NCI-H510A treated with DMSO at 0.1 percent for 48 hours (cell line): ENCODE results near the gene CDR2.
"Not testable (repeated sequence)": the region's sequence is repeated elsewhere in the genome, so short reads cannot be mapped to it uniquely, and the experiment has no call there.

Source experiments
- DNase-seq: peaks from one replicate; lab custom pipeline; 2025; lab: John Stamatoyannopoulos, UW

Gene CDR2

DNA sequence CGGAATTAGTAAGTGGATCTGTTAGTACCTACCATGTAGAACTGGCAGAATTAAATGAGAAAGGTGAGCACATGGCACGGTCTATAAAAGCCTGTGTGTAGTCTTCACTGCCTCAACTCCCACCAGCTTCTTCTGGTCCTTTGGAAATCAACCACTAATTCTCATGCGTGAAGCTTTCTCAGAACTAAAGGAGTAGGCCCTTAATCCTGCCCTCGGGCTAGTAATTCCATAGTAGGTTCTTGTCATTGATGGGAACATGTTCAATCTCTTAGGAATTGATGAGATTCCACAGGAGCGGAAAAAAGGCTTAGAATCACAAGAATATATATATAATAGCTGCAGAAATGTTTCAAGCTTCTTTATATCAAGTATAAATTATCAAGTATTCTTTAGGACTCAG lies 21.7 kb downstream of the CDR2 start:
- DNase-seq: no peak

DNA sequence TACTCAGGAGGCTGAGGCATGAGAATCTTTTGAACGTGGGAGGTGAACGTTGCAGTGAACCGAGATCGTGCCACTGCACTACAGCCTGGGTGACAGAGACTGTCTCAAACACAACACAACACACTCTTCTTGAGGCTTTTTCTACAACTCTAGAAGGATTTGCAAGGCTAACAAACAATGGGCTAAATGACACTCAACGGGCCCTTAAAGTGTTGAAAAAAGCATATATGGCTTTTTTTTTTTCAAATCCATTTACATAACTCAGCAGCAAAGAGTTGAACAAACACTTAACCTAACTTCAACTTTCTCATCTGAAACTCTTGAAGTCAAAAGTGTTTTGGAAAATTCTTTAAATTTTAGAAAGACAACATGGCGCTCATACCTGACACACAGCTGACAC lies 22.3 kb downstream of the CDR2 start:
- no peak for DNase-seq

DNA sequence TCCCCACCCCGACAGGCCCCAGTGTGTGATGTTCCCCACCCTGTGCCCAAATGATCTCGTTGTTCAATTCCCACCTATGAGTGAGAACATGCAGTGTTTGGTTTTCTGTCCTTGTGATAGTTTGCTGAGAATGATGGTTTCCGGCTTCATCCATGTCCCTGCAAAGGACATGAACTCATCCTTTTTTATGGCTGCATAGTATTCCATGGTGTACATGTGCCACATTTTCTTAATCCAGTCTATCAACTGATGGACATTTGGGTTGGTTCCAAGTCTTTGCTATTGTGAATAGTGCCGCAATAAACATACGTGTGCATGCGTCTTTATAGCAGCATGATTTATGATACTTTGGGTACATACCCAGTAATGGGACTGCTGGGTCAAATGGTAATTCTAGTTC lies 23.4 kb downstream of the CDR2 start:
- not testable (repeated sequence) for DNase-seq

DNA sequence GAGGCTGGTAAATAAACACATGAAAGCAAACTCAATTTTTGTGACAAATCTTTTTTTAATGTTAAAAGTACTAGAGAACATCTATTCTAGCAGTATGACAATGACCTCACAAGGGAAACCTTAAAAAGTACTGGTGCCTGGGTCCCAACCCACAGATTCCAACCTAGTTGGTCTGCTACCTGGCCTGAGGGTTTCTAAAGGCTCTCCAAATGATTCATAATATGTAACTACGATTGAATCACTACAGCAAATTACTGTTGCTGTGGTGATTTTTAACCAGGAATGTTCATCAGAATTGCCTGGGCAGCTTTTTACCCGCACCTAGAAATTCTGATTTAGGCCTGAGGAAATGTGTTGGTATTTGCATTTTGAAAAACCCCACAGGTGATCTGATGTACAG lies 26.1 kb downstream of the CDR2 start:
- no peak for DNase-seq

DNA sequence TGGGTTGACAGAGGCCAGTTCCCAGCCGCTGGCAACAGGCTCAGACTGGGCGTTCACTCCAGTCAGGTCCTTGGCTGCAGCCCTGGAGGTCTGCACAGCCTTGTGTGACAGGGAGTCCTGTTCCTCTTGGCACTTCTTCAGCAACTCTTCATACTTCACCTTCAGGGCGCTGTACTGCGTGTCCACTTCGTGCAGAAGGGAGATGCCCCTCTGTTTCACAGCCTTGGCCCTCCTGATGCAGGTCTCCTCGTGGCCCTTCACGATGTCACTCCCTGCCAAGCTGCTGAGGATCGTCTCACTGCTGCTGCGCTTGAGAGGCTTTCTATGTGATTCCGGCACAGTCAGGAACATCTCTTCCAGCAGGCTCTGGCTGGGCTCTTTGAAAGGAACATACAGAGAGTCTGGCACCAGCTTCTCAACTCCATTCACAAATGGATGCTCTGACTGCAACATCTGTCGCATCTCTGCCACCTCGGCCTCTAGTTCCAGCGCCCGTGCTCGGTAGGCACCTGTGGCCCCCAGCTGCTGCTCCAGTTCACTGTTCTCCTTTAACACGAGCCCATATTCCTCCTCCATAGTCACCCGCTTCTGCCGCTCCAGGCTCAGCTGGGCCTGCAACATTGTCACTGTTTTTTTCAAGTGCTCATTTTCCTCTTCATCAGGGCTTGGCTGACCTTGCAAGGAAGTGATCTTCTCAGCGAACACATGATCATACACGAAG lies 27.2 kb downstream of the CDR2 start:
- no peak for DNase-seq

DNA sequence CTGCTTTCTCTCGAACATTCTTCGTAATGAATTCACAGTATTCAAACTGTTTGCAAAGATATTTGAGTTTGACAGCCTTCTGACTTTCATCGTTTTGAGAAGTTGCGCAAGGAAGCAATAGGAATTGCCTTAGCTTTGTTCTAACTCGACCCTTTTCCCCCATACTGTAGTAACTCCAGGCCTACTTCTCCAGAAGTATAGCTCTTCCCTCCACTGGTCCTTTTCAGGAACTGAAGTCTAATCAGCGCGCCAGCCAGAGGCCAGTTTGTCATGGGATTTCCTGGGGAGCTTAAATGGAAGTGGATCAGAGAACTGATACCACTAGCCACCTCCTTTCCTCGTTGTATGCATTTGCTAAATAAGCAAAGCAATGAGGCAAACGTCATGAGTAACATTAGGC lies 27.9 kb downstream of the CDR2 start:
- DNase-seq: no peak

DNA sequence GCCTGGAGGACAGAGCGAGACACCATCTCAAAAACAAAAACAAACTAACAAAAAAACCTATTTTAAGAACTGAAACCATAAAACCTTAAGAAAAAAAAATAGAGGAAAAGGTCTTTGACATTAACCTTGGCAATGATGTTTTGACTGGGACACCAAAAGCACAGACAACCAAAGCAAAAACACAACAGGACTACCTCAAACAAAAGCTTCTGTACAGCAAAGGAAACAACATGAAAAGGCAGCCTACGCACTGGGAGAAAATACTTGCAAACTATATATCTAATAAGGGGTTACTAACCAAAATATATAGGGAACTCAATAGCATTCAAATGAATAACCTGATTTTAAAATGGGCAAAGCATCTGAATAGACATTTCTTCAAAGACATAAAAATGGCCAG lies 32.3 kb downstream of the CDR2 start:
- no peak for DNase-seq

DNA sequence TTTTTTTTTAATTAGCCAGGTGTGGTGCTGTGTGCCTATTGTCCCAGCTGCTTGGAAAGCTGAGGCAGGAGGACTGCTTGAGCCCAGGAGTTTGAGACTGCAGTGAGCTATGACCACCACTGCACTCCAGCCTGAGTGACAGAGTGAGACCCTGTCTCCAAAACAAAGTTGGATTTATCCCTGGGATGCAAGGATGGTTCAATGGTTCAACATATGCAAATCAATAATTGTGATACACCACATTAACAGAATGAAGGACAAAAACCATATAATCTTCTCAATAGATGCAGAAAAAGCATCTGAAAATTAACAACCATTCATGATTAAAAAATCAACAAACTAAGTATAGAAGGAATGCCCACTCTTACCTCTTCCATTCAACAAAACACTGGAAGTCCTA lies 33.5 kb downstream of the CDR2 start:
- DNase-seq: no peak

DNA sequence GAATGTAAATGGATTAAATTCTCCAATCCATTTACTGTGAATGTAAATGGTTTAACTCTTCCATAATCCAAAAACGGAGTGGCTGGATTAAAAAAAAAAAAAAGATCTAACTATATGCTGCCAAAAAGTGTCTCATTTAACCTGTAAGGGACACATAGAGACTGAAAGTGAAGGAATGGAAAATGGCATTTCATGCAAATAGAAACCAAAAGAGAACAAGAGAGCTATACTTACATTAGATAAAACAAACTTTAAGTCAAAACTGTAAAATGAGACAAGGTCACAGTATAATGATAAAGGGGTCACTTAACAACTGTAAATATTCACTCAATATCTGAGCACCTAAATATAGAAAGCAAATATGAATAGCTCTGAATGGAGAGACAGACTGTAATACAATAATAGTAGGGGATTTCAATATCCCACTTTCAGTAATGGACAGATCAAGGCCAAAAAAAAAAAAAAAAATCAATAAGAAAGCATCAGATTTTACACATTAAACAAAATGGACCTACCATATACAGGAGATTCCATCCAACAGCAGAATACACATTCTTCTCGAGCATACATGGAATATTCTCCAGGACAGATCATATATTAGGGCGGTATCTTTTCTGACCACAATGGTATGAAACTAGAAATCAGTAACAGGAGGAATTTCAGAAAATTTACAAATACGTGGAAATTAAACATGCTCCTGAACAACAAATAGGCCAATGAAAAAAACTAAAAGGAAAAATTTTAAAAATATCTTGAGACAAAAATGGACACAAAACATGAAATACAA lies 36.4 kb downstream of the CDR2 start:
- no peak for DNase-seq

DNA sequence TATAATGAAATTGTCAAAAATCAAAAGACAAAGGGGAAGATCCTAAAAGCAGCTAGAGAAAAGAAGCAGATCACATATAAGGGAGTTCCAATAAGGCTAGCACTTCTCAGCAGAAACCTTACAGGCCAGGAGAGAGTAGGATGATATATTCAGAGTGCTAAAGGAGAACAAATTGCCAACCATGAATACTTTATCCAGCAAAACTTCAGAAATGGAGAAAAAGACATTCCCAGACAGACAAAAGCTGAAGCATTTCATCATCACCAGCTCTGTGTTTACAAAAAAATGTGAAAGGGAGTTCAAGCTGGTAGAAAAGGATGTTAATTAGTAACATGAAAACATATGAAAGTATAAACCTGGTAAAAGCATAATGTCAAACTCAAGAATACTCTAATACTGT lies 37.4 kb downstream of the CDR2 start:
- no peak for DNase-seq

DNA sequence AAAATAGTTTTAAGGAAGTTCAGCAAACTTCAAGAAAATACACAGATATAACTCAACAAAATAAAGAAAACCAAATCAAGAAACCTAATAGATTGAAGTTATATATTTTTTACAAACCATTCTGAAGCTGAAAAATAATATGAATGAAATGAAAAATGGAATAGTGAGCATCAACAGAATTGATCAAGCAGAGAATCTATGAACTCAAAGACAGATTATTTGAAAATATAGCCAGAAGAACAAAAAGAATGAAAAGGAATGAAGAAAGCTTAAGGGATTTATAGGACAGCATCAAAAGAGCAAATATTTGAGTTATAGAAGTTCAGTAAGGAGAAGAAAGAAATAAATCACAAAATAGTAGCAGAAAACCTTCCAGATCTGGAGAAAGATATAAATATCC lies 37.8 kb downstream of the CDR2 start:
- no peak for DNase-seq

DNA sequence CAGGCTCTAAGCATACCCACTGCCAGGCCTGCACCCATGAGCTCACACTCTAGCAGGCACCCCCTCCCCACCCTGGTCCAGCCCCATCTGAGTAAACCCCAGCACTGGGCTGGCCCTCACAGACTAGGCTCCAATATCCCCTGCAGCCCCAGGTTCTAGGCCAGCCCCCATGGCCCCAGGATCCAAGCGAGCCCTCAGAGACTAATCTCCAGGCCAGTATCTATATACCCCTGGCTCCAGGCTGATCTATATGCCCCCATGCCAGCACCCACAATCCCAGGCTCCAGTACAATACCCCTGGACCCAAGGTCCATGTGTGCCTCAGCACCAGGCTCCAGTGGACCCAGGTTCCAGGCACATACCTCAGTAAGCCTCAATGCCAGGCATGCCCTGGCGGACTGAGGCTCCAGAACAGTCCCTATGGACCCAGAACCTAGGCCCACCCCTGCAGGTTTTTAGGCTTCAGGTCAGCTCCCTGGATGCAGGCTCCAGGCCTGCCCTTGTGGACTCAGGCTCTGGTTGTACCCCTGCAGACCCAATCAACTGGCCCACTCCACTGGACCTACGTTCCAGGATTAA lies 38.7 kb downstream of the CDR2 start:
- DNase-seq: no peak

DNA sequence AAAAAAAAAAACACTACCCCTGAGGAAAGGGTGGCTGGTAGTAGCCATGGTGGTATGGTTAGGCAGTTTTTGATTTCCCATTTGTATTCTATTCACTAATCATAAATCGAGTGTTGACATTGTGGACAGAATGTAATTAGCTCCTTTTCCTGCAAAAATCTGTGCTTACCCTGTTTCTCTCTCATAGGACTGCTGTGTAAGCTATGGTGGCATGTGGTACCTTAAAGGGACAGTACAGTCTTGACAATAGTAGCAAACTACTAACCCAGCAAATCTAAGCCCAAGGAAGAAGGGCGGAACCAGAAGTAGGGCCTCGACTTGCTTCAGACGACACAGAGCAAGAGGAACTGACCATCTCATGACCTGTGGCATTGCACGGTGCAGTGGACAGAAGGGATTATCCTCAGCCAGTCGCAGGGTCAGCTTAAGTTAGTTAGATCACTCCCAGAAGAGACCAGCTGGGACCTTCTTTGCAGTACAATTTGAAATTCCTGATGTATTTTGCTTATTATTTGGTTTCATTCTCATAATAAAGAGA lies 40.9 kb downstream of the CDR2 start:
- DNase-seq: no peak

DNA sequence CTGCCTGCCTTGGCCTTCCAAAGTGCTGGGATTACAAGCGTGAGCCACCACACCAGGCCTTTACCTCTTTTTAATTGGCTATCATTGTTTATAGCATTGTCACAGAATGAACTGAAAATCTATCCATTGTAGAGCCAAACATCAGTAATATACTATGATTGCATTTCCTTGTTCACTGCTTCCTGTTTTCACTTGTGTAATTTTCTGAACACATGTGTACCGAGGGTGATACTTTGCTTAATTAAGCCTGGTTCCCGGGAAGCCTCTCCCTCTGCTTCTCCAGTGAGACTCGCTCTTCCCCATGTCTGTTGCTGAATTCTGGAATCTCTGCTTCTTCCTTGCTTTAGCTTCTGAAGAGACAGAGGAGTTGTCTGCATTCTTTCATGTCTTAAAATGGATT lies 44.1 kb downstream of the CDR2 start:
- DNase-seq: no peak

DNA sequence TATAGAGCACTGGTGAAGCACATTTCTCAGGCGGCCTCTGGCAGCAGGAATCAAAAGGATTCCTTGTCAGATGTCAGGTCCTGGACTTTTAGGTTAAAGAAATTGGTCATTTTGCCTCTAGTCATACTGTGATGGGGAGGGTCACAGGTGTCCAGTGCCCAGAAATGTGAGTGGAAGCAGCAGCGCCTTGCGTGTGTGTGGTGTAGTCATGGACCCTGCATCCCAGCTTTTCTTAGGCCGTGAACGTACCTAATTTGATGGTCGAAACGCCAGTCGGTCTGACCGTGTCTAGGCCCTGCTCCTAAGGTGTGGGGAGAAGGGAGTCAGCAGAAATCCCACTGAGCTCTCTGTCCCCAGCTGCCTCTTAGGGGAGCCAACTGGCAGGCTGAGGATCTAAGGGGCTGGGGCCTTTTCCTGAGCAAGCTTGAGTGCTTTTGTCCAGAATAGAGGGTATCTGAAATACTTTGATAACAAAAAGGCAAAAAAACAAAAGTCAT lies 45.2 kb downstream of the CDR2 start:
- DNase-seq: no peak

DNA sequence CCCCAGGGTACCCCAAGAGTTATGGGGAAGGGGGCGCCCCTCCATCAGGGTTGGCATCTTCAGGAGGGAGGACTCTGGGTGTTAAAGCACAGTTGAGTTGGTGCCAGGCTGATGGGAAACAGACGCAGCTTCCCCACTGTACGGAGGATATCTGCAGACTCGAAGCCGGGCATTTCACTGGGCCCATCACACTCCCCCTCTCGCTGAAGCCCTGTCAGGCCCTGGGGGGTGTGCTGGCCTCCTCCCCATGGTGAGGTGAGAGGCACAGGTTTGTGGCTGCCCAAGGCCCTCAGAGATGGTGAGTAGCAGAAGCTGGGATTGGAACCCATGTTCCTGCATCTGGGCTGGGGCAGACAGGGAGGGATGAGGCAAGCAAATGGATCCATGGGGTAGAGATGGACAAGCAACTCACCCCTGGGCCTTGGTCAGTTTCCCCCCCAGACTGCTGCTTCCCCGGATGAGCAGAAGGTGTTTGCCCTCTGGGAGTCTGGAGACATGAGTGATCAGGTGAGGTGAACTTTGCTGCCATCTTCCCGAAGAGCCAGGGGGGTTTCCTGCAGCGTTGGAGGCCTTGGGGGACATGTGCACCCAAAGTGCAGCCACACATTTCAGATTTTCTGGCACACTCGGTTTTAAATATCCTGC lies 46.2 kb downstream of the CDR2 start:
- DNase-seq: no peak

DNA sequence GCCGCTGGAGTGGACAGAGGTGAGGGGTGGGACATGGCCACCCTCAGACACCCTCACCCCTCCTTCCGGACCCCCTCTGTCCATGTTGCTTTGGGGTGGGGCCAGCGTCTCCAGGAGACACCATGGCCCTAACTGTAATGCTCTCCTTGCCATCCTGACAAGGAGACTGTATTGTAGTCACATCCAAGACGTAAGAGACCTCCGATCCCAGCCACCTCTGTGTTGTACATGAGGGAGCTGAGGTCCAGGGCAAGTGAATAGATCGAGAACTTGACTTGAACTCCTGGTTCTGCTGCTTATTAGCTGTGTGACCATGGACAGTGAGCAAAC lies 47.0 kb downstream of the CDR2 start:
- DNase-seq: no peak

DNA sequence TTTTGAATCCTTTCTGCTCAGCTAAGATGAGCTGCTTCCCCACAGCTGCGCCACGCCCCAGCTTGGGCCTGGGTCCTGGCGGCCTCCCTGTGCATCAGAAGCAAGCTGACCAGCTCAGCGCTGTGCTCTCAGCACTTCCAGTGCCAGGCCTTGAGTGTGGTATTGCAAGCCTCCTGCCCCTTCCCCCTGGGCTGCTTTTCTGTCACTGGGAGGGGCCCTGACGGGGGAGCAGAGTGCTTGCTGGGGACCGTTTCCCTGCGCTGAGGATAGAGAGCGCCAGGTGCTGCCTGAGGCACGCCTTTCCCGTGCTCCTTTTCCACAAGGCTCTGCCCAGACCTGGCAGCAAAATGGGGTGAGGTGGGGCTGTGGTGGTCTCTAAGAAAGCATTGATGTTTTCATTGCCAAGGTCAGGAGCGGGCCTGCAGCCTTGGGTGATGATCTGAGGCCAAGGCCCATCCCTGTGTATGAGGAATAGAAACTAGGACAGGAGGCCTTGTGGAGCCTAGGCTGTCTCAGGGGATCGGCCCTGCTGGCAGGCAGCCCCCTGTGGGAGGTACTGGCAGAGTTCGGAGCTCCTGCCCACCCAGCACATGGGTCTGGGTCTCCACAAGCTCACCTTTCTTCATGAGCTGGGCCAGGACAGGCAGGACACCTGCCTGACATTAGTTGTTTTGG lies 47.5 kb downstream of the CDR2 start:
- DNase-seq: no peak

DNA sequence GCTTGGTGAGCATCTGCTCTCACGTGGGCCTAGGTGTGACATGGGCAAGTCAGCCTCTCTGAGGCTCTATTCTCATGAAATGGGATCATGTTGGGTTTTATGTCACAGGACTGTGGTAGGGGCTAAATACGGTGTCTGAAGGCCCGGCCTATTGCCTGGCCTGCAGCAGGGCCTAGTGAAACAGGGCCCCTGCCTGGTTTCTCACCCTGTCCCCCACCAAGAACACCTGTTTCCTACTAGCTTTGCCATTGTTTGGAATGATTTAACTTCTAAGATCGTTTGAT lies 48.1 kb downstream of the CDR2 start:
- no peak for DNase-seq

DNA sequence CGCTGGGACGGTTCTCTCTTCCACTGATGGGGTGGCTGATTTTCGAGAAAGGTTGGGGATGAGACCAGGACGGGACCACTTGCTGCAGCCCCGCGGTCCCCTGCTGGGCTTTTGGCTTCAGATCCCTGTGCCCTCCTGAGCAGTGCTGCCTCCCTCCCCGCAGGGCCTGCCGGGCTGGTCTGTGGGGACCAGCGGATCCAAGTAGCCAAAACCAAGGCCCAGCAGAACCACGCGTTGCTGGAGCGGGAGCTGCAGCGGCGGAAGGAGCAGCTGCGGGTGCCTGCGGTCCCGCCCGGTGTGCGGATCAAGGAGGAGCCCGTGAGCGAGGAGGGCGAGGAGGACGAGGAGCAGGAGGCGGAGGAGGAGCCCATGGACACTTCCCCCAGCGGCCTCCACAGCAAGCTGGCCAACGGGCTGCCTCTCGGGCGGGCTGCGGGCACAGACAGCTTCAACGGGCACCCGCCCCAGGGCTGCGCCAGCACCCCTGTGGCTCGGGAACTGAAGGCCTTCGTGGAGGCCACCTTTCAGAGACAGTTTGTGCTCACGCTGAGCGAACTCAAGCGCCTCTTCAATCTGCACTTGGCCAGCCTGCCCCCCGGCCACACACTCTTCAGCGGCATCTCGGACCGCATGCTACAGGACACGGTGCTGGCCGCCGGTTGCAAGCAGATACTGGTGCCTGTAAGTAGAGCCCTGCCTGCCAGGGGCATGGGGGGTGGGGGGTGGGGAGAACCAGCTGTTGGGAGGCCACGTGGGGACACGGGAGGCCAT lies 48.6 kb downstream of the CDR2 start:
- DNase-seq: no peak

DNA sequence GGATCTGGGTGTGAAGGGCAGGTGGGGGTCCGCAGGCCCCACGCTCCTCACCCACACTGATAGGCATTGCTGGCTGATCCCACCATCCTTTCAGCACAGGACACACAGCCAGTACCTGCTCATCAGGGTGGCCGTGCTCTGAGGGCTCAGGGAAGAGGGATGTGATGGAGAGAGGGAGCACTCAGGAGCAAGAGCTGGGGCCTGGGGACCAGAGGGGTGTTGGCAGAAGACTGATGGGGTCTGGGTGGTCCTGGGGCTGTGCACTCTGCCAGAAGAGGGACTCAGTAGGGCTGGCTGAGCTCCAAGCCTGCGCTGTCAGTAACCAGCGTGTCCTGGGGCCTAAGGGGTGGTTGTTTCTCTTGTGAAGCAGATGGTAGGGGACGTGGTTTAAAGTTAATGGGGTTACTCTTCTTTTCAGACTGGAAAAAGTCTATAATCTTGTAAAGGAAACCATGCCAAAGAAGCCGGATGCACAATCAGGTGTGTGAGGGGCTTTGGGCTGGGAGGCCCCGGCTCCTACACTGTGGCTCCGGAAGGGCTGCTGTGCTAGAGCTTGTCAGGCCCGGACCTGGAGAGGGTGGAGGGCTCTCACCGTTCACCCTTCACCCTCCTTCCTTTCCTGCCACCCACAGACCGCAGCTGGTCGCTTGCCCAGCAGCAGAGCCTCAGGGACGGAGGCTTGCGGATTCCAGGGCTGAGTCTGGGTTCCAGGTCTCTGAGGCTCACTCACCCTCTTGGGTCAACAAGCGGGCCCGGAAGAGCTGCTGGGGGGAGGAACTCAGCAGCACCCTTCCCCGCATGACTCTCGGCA lies 49.4 kb downstream of the CDR2 start:
- DNase-seq: no peak
